ENCODE data around the gene MTCH1.

MTCH1 gene

GRCh38 chr6:36924778-36925374 is 61.1 kb downstream of the MTCH1 start:
- DNase-seq (ENCODE audit: low spot score): no peak
- no peak for TF ChIP-seq CTCF (IDR thresholded peaks at IDR 0.05; ENCODE audit: extremely low read depth, missing control alignments)

GRCh38 chr6:36924131-36924530 is 61.9 kb downstream of the MTCH1 start:
- no peak for TF ChIP-seq CTCF (IDR thresholded peaks at IDR 0.05; ENCODE audit: extremely low read depth, missing control alignments)
- DNase-seq (ENCODE audit: low spot score): no peak

GRCh38 chr6:36920546-36920945 is 65.5 kb downstream of the MTCH1 start:
- TF ChIP-seq CTCF (IDR thresholded peaks at IDR 0.05; ENCODE audit: extremely low read depth, missing control alignments): no peak
- no peak for DNase-seq (ENCODE audit: low spot score)

GRCh38 chr6:36920049-36920448 is 65.9 kb downstream of the MTCH1 start:
- TF ChIP-seq CTCF (IDR thresholded peaks at IDR 0.05; ENCODE audit: extremely low read depth, missing control alignments): no peak
- DNase-seq (ENCODE audit: low spot score): no peak
